ENCODE data around the gene ADPRM.
"Not testable (repeated sequence)": the region's sequence is repeated elsewhere in the genome, so short reads cannot be mapped to it uniquely, and the experiment has no call there.

DNA sequence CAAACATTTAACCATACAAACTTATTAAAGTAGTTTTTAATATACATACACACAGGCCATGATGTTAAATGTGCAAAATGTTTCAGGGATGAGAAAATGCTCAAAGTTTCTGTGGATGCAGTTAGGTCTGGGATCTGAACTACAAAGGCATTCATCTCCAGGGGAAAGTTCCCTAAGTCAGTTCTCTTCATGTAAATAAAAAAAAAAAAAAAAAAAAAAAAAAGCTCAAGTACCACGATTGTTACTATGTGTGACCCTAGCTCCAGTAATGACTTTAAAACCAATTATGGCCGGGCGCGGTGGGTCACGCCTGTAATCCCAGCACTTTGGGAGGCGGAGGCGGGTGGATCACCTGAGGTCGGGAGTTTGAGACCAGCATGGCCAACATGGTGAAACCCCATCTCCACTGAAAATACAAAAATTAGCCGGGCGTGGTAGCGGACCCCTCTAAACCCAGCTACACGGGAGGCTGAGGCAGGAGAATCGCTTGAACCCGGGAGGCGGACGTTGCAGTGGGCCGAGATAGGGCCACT is 1.5 kb upstream of the ADPRM start:
- TF ChIP-seq, protein P1, sequence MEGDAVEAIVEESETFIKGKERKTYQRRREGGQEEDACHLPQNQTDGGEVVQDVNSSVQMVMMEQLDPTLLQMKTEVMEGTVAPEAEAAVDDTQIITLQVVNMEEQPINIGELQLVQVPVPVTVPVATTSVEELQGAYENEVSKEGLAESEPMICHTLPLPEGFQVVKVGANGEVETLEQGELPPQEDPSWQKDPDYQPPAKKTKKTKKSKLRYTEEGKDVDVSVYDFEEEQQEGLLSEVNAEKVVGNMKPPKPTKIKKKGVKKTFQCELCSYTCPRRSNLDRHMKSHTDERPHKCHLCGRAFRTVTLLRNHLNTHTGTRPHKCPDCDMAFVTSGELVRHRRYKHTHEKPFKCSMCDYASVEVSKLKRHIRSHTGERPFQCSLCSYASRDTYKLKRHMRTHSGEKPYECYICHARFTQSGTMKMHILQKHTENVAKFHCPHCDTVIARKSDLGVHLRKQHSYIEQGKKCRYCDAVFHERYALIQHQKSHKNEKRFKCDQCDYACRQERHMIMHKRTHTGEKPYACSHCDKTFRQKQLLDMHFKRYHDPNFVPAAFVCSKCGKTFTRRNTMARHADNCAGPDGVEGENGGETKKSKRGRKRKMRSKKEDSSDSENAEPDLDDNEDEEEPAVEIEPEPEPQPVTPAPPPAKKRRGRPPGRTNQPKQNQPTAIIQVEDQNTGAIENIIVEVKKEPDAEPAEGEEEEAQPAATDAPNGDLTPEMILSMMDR (optimal IDR thresholded peaks at IDR 0.05 in 1 of 3, IDR thresholded peaks at IDR 0.05 in 1 of 3, conservative IDR thresholded peaks at IDR 0.05 in 1 of 3; ENCODE audit: extremely low read depth in 1 of 3, insufficient read depth in 2 of 3, low read length in 3 of 3), result not testable (repeated sequence)
- TF ChIP-seq EZH2 (IDR thresholded peaks at IDR 0.05; ENCODE audit: low read length), result not testable (repeated sequence)
